H9 (cell line): ENCODE measurements around the gene ABCC4. TPM values are rescaled to one million over a fixed set of nuclear protein-coding genes. Genes with fewer than 3 reads are reported as not detected.

Source experiments
- DNase-seq: peaks from one replicate; pipeline ENCODE4 v3.0.0-alpha.2; 2017
- H2AFZ ChIP-seq: one replicate; pipeline ENCODE4 v1.6.1; 2013; ENCODE audit warnings: mild to moderate bottlenecking, low read length, control low read depth, moderate library complexity
- H2AK5ac ChIP-seq: 2 replicates; pipeline ENCODE4 v1.6.1; 2013; ENCODE audit warnings: low read length, control low read depth, mixed read lengths; ENCODE audit not compliant: insufficient read length
- H2BK120ac ChIP-seq: one replicate; pipeline ENCODE4 v1.6.1; 2013; ENCODE audit warnings: low read depth, mild to moderate bottlenecking, low read length, control low read depth, inconsistent platforms; ENCODE audit not compliant: poor library complexity, severe bottlenecking
- H2BK12ac ChIP-seq: 2 replicates; pipeline ENCODE4 v1.6.1; 2013; ENCODE audit warnings: low read length, control low read depth, mixed read lengths, low read depth; ENCODE audit not compliant: insufficient read length
- H2BK15ac ChIP-seq: 2 replicates; pipeline ENCODE4 v1.6.1; 2013; ENCODE audit warnings: low read depth, low read length, control low read depth
- H2BK20ac ChIP-seq: one replicate; pipeline ENCODE4 v1.6.1; 2013; ENCODE audit warnings: low read depth, mild to moderate bottlenecking, low read length, control low read depth, inconsistent platforms; ENCODE audit not compliant: poor library complexity, severe bottlenecking
- H2BK5ac ChIP-seq: 2 replicates; pipeline ENCODE4 v1.6.1; 2013; ENCODE audit warnings: low read length, control low read depth, mixed read lengths; ENCODE audit not compliant: insufficient read length
- H3K14ac ChIP-seq: 2 replicates; pipeline ENCODE4 v1.6.1; 2013; ENCODE audit warnings: low read length, control low read depth; ENCODE audit not compliant: insufficient read depth
- H3K18ac ChIP-seq: 2 replicates; pipeline ENCODE4 v1.6.1; 2013; ENCODE audit warnings: low read depth, mild to moderate bottlenecking, mixed read lengths, low read length, control low read depth; ENCODE audit not compliant: insufficient read length
- H3K23ac ChIP-seq: 2 replicates; pipeline ENCODE4 v1.6.1; 2013; ENCODE audit warnings: low read length, control low read depth, mixed read lengths, low read depth; ENCODE audit not compliant: insufficient read length
- H3K23me2 ChIP-seq: 2 replicates; pipeline ENCODE4 v1.6.1; 2013; ENCODE audit warnings: low read depth, mild to moderate bottlenecking, mixed read lengths, low read length, control low read depth; ENCODE audit not compliant: insufficient read length, poor library complexity, severe bottlenecking
- H3K27ac ChIP-seq: 2 replicates; pipeline ENCODE4 v1.5.1; 2013; ENCODE audit warnings: low read length, control low read depth, mixed read lengths, low read depth; ENCODE audit not compliant: insufficient read length
- H3K27me3 ChIP-seq: 2 replicates; pipeline ENCODE4 v1.6.1; 2013; ENCODE audit warnings: low read length, control low read depth, inconsistent platforms; ENCODE audit not compliant: insufficient read depth
- H3K4ac ChIP-seq: 2 replicates; pipeline ENCODE4 v1.6.1; 2013; ENCODE audit warnings: low read depth, mild to moderate bottlenecking, control low read depth, inconsistent platforms, low read length, moderate library complexity
- H3K4me1 ChIP-seq: 2 replicates; pipeline ENCODE4 v1.6.1; 2013; ENCODE audit warnings: low read length, control low read depth, inconsistent platforms; ENCODE audit not compliant: insufficient read depth
- H3K4me2 ChIP-seq: 2 replicates; pipeline ENCODE4 v1.6.1; 2013; ENCODE audit warnings: low read length, control low read depth, mixed read lengths; ENCODE audit not compliant: insufficient read length, insufficient read depth
- H3K56ac ChIP-seq: 2 replicates; pipeline ENCODE4 v1.6.1; 2013; ENCODE audit warnings: low read depth, mild to moderate bottlenecking, mixed read lengths, low read length, control low read depth; ENCODE audit not compliant: insufficient read length
- H3K79me1 ChIP-seq: 2 replicates; pipeline ENCODE4 v1.6.1; 2013; ENCODE audit warnings: low read depth, mild to moderate bottlenecking, moderate library complexity, low read length, control low read depth, inconsistent platforms; ENCODE audit not compliant: insufficient read depth, poor library complexity, severe bottlenecking
- H3K79me2 ChIP-seq: 2 replicates; pipeline ENCODE4 v1.6.1; 2013; ENCODE audit warnings: low read length, control low read depth, inconsistent platforms; ENCODE audit not compliant: insufficient read depth
- H3K9ac ChIP-seq: 2 replicates; pipeline ENCODE4 v1.6.1; 2013; ENCODE audit warnings: low read length, control low read depth, mixed read lengths; ENCODE audit not compliant: insufficient read length; ENCODE audit errors: extremely low read depth
- H3K9me3 ChIP-seq: one replicate; pipeline ENCODE4 v1.6.1; 2013; ENCODE audit warnings: low read depth, low read length, inconsistent platforms; ENCODE audit not compliant: control insufficient read depth
- H3T11ph ChIP-seq: one replicate; pipeline ENCODE4 v1.6.1; 2013; ENCODE audit warnings: mild to moderate bottlenecking, low read length, control low read depth, inconsistent platforms
- H4K20me1 ChIP-seq: one replicate; pipeline ENCODE4 v1.6.1; 2013; ENCODE audit not compliant: control insufficient read depth, insufficient read length, insufficient read depth
- H4K5ac ChIP-seq: 2 replicates; pipeline ENCODE4 v1.6.1; 2013; ENCODE audit warnings: low read depth, mild to moderate bottlenecking, mixed read lengths, low read length, control low read depth; ENCODE audit not compliant: insufficient read length
- H4K8ac ChIP-seq: replicated peaks from 2 replicates; pipeline ENCODE4 v1.6.1; 2013; ENCODE audit warnings: low read length, control low read depth, mixed read lengths, low read depth; ENCODE audit not compliant: insufficient read length
- H4K91ac ChIP-seq: 2 replicates; pipeline ENCODE4 v1.6.1; 2013; ENCODE audit warnings: low read depth, mild to moderate bottlenecking, moderate library complexity, mixed read lengths, low read length, control low read depth; ENCODE audit not compliant: insufficient read length
- H3K27ac Mint-ChIP-seq, 3 experiments: 2 replicates in 2 of 3; 3 replicates in 1 of 3; pipeline ENCODE4 v1.8.0; 2020 to 2021; ENCODE audit warnings: mixed read lengths in 3 of 3, mild to moderate bottlenecking in 1 of 3, moderate library complexity in 1 of 3
- H3K27me3 Mint-ChIP-seq: 2 replicates; pipeline ENCODE4 v1.8.0; 2021; ENCODE audit warnings: low read depth, mild to moderate bottlenecking, moderate library complexity, mixed read lengths
- H3K36me3 Mint-ChIP-seq, 3 experiments: 2 replicates in 2 of 3; 3 replicates in 1 of 3; pipeline ENCODE4 v1.8.0; 2020 to 2021; ENCODE audit warnings: low read depth in 3 of 3, mixed read lengths in 3 of 3; ENCODE audit not compliant: insufficient read depth in 1 of 3
- H3K4me1 Mint-ChIP-seq, 2 experiments: 2 replicates each; pipeline ENCODE4 v1.8.0; 2020; ENCODE audit warnings: mixed read lengths in 2 of 2
- H3K4me3 Mint-ChIP-seq, 2 experiments: 2 replicates in 1 of 2; 3 replicates in 1 of 2; pipeline ENCODE4 v1.8.0; 2020 to 2021; ENCODE audit warnings: mild to moderate bottlenecking in 2 of 2, mixed read lengths in 2 of 2, moderate library complexity in 1 of 2
- H3K9me3 Mint-ChIP-seq, 2 experiments: 2 replicates in 1 of 2; 3 replicates in 1 of 2; pipeline ENCODE4 v1.8.0; 2020; ENCODE audit warnings: mild to moderate bottlenecking in 2 of 2, mixed read lengths in 2 of 2, moderate library complexity in 1 of 2
- CTCF ChIP-seq: fragments of 200-600 bp; sonication (generic); conservative IDR thresholded peaks from 3 replicates; pipeline ENCODE4 v1.8.0; 2021; ENCODE audit warnings: antibody characterized with exemption, mild to moderate bottlenecking
- WGBS: extraction: QIAGEN DNeasy Blood & Tissue Kit; methylation state at CpG from one replicate; pipeline ENCODE4 v1.1.7; 2013; ENCODE audit warnings: missing lambda C conversion rate, low lambda C conversion rate, mixed read lengths; ENCODE audit not compliant: insufficient read length; ENCODE audit errors: extremely low coverage; 5-methylcytosine and 5-hydroxymethylcytosine counted together
- total RNA-seq: library from RNA; stranded (reverse); gene quantifications from 2 replicates; pipeline ENCODE4 v1.2.1, GENCODE V29; 2021

ABCC4 gene
- total RNA-seq, 1 experiment from 2014 or later, result 5.9 TPM

- H4K20me1 ChIP-seq, result no peaks in the 10 kb centered on the region
- no peak for DNase-seq
- no CpG with 5 or more reads among the region's 3 CpGs for WGBS
These were observed 233.9 kb downstream of the ABCC4 start for GRCh38 chr13:95067303-95067702.

More at GRCh38 chr13:95067303-95067702, 233.9 kb downstream of the ABCC4 start:
- Histone ChIP-seq H2BK5ac (no peak overlapping the region), H3K4ac (no peak overlapping the region), H3K18ac (no peak overlapping the region), H4K5ac (no peak overlapping the region), H4K91ac (no peak overlapping the region), H3K9ac (no peak overlapping the region), H3K23me2 (no peaks in the 10 kb centered on the region), H3K27ac (no peak overlapping the region), H2BK20ac (no peak overlapping the region), H3K79me2 (no peaks in the 10 kb centered on the region), H3K14ac (no peak overlapping the region), H2AK5ac (no peak overlapping the region), H3T11ph (no peak overlapping the region), H2BK15ac (no peak overlapping the region), H3K9me3 (no peaks in the 10 kb centered on the region), H2BK120ac (no peak overlapping the region), H3K56ac (no peak overlapping the region), H3K4me1 (no peaks in the 10 kb centered on the region), H3K23ac (no peak overlapping the region), H3K79me1 (no peaks in the 10 kb centered on the region), H2BK12ac (no peak overlapping the region), H4K8ac (no peak overlapping the region), H3K27me3 (no peaks in the 10 kb centered on the region), H3K4me2 (no peak overlapping the region), H2AFZ (no peak overlapping the region)
- H3K4me3 Mint-ChIP-seq, result no peak overlapping the region
- peaks cover 5 to 8% (median 6%) of the 10 kb centered on the region in 3 experiments; a peak in 5 of 7 replicates for H3K36me3 Mint-ChIP-seq
- H3K9me3 Mint-ChIP-seq, result no peaks in the 10 kb centered on the region
- TF ChIP-seq CTCF, result no peak
- peaks cover 0 to 3% of the 10 kb centered on the region in 2 experiments; a peak in 1 of 4 replicates for H3K4me1 Mint-ChIP-seq
- no peak overlapping the region; a peak in 1 of 7 replicates for H3K27ac Mint-ChIP-seq
- no peaks in the 10 kb centered on the region for H3K27me3 Mint-ChIP-seq
